ENCODE measurements around the gene DNAJC13.

DNA sequence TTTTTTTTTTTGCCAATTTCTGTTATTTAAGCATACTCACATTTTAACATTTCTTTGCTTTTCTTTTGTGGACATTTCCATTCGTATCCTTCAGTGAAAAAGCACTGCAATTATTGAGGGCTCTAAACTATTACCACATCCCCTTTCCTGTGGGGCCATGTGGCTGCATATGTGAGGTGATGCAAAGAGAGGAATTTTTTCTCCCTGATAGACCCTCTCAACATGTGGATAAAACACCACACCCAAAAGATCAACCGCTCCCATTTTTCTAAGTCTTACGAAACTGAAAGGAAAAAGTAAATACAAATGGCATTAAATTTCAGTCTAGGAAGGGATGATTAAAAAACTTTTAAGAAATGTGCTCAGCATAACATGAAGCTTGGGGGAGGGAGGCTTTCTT lies 68.8 kb downstream of the DNAJC13 start:
- TF ChIP-seq EZH2 (IDR thresholded peaks at IDR 0.05; ENCODE audit: borderline replicate concordance, low read depth, low read length, severe bottlenecking) (no peak), POLR2A (IDR thresholded peaks at IDR 0.05; ENCODE audit: low read depth, low read length) (no peak), POLR2AphosphoS5 (IDR thresholded peaks at IDR 0.05; ENCODE audit: insufficient read depth, low read depth, low read length) (no peak), JUN (IDR thresholded peaks at IDR 0.05; ENCODE audit: borderline replicate concordance, insufficient read depth, insufficient read length, low read depth) (no peak), MYC (IDR thresholded peaks at IDR 0.05; ENCODE audit: low read depth, low read length) (no peak), GATA2 (IDR thresholded peaks at IDR 0.05; ENCODE audit: insufficient read depth, insufficient read length, low read depth, low read length) (no peak)
- TF ChIP-seq, protein P1, sequence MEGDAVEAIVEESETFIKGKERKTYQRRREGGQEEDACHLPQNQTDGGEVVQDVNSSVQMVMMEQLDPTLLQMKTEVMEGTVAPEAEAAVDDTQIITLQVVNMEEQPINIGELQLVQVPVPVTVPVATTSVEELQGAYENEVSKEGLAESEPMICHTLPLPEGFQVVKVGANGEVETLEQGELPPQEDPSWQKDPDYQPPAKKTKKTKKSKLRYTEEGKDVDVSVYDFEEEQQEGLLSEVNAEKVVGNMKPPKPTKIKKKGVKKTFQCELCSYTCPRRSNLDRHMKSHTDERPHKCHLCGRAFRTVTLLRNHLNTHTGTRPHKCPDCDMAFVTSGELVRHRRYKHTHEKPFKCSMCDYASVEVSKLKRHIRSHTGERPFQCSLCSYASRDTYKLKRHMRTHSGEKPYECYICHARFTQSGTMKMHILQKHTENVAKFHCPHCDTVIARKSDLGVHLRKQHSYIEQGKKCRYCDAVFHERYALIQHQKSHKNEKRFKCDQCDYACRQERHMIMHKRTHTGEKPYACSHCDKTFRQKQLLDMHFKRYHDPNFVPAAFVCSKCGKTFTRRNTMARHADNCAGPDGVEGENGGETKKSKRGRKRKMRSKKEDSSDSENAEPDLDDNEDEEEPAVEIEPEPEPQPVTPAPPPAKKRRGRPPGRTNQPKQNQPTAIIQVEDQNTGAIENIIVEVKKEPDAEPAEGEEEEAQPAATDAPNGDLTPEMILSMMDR (IDR thresholded peaks at IDR 0.05; ENCODE audit: extremely low read depth in 1 of 2, insufficient read depth in 1 of 2, low read depth in 1 of 2, low read length in 2 of 2), result no peak
- TF ChIP-seq, protein P2, sequence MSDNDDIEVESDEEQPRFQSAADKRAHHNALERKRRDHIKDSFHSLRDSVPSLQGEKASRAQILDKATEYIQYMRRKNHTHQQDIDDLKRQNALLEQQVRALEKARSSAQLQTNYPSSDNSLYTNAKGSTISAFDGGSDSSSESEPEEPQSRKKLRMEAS (IDR thresholded peaks at IDR 0.05; ENCODE audit: insufficient read depth, insufficient read length), result no peak
